Transverse colon (tissue), 3 donors: ENCODE results near the gene GOPC.

Source experiments
- EP300 ChIP-seq: sonication (generic); formaldehyde crosslinking; IDR thresholded peaks from one replicate; pipeline ENCODE4 v1.6.1; 2017; ENCODE audit warnings: antibody characterized with exemption, low read depth
- POLR2A ChIP-seq: fragments of 450-650 bp; IDR thresholded peaks from one replicate; pipeline ENCODE4 v1.6.1; 2016; ENCODE audit warnings: antibody characterized with exemption, mild to moderate bottlenecking, moderate library complexity
- TF ChIP-seq, protein P1 (sequence below), 5 experiments: fragments of 200-600 bp in 3 of 5; fragments of 450-650 bp in 2 of 5; sonication (generic) in 3 of 5; IDR thresholded peaks; 1 replicate in 2 of 5; 2 replicates in 3 of 5; pipeline ENCODE4 v1.5.1; 2016 to 2017; ENCODE audit warnings: antibody characterized with exemption in 5 of 5, inconsistent platforms in 3 of 5, mild to moderate bottlenecking in 2 of 5, moderate library complexity in 1 of 5

DNA sequence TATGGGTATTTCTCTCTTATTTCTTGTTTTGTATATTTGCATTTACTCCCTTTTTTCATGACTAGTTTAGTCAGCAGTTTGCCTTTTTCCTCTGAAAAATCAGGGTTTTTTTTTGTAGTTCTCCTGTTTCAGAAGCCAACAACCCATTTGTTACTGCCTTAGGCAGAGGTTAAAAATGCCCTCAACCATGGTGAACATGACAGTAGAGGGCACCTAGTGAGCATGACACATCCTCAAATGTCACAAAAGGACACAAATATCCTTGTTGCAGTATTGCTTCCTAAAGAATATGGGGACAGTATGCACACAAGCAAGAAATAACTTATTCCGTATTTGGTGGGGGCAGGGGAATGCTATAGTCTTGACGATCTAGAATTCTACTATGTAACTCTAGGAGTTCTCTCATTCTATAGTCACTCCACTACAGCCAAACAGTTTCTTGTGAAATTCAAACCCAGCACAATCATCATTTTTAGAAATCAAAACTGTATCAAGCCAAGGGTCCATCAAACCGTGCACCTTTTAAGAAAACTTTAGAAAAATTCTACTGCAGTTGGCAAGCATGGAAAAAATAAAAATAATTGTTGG lies 47.0 kb downstream of the GOPC start:
- TF ChIP-seq, protein P1, sequence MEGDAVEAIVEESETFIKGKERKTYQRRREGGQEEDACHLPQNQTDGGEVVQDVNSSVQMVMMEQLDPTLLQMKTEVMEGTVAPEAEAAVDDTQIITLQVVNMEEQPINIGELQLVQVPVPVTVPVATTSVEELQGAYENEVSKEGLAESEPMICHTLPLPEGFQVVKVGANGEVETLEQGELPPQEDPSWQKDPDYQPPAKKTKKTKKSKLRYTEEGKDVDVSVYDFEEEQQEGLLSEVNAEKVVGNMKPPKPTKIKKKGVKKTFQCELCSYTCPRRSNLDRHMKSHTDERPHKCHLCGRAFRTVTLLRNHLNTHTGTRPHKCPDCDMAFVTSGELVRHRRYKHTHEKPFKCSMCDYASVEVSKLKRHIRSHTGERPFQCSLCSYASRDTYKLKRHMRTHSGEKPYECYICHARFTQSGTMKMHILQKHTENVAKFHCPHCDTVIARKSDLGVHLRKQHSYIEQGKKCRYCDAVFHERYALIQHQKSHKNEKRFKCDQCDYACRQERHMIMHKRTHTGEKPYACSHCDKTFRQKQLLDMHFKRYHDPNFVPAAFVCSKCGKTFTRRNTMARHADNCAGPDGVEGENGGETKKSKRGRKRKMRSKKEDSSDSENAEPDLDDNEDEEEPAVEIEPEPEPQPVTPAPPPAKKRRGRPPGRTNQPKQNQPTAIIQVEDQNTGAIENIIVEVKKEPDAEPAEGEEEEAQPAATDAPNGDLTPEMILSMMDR (IDR thresholded peaks at IDR 0.05), result no peak
- TF ChIP-seq EP300, result no peak
- TF ChIP-seq POLR2A, result no peak
